Omental fat pad (tissue), 4 donors: ENCODE measurements around the gene DAZAP1. TPM values are rescaled to one million over a fixed set of nuclear protein-coding genes. Genes with fewer than 3 reads are reported as not detected.

ENCODE experiments used
- ATAC-seq: fragments of 150-250 bp; one replicate; pipeline ENCODE4 v1.9.1; 2016; ENCODE audit warnings: mild to moderate bottlenecking, moderate library complexity; ENCODE audit not compliant: low FRiP score
- DNase-seq: peaks from one replicate; pipeline ENCODE4 v3.0.0-alpha.2; 2019; ENCODE audit warnings: low spot score
- CTCF ChIP-seq, 3 donors: fragments of 450-650 bp; IDR thresholded peaks; one replicate each; pipeline ENCODE4 v1.5.1; 2016 to 2017; ENCODE audit warnings: antibody characterized with exemption in 3 of 3, mild to moderate bottlenecking in 3 of 3, moderate library complexity in 2 of 3
- total RNA-seq, 4 donors: library from RNA; depleted of rRNA; stranded (reverse); fragments of >200 nt; gene quantifications; one replicate each; pipeline ENCODE4 v1.1.0, GENCODE V29; 2016

Gene DAZAP1
- total RNA-seq, 4 donors from 2014 or later = 47.3 to 55.7 (median 51.1) TPM

DNA sequence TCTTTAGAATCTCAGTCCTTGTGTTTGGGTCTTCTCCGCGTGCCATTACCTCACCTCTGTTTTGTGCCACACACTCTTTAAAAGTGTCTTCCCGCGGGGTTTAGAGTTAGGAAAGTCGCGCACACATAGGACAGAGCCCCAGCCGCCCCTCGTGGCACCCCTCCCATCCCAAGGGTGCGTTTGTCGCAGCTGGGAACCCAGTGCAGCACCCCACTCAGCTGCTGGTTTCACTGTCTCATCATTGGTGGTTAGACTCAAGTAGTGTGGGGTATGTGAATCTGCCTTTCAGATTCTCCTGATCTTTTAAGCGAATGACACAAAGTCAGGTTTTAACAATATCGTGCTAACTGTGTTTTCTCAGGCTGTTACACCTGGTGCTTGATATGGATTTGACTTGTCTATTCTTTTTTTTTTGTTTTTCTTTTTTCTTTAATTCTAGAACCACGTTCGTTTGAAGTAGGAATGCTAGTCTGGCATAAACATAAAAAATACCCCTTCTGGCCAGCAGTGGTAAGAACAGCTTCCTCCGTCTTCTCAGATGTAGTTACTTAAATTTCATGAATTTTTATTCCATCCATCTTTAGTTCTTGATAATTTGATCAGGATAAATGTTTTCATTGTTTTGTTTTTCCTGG lies 43.2 kb upstream of the DAZAP1 start:
- ATAC-seq (no peak), DNase-seq (no peak)
- TF ChIP-seq CTCF (IDR thresholded peaks at IDR 0.05) = no peak

DNA sequence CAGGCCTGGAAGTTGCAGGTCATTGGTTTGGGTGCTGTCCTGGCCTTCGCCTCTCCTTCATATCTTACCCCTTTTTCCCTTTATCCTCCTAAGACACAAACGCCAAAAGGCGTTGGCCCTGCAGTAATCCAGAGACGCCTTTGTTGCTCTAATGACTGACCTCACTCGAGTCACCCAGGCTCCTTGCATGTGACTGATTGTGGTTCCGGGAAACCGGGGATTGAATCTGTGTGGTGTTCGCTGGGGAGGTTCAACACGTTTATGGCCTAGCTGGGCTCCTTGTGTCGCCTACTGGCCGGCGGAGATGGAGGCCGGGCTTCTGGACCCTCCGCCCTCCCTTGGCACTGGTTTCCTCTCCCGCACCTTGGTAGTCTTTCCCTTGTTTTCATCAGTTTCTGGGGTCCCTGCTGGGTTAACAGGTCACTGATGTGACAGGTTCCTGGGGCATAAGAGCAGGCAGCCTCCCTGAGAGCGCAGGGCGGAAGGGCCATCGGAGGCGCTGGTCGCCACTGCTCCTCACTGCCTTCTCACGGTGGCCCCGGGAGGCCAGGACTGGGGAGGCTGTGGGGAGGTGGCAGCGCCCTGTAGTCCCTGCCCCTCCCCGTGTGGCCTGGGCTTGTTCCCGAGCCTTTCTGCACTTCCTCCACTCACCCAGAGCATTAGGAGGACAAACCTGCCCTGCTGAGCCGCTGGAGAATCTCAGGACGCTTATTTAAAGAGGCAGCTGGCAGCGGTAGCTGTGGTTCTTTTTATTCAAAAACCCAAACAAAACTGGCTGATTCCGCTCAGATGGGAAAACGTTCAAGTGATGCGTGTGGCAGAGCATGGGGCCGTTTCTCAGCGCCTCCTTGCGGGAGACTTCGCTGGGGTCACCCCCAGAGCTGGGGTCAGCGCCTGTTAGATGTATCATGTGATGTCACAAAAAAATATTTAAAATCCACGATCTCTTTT lies 41.8 kb upstream of the DAZAP1 start:
- DNase-seq (no peak), ATAC-seq (no peak)
- no peak for TF ChIP-seq CTCF (IDR thresholded peaks at IDR 0.05)

GRCh38 chr19:1366296-1366695 lies 41.1 kb upstream of the DAZAP1 start:
- no peak for TF ChIP-seq CTCF (IDR thresholded peaks at IDR 0.05)
- DNase-seq = no peak
- no peak for ATAC-seq

GRCh38 chr19:1366899-1367870 lies 40.2 kb upstream of the DAZAP1 start:
- TF ChIP-seq CTCF (IDR thresholded peaks at IDR 0.05) = no peak
- DNase-seq = no peak
- no peak for ATAC-seq

DNA sequence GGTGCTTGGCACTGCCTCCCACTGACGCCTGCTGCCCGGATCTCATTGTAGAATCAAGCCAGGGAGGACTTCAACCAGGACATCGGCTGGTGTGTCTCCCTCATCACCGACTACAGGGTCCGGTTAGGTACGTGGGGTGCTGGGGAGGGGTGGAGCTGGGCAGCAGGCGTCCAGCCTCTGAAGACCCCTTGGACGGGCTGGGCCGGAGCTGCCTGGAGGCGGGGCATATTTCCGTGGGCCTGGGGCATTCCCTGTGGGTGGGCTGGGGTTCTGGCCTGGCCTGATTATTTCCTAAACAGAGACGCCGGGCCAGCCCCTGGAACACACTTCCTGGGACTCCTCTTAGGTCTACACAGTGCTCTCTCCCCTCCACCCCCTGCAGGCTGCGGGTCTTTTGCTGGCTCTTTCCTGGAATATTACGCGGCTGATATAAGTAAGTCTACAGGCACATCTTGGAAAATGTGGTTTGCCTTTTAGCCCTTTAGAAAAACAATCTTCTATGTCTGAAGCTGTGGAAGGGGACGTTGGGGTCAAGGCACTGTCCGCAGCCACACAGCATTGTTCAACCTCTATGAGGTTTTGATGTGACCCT lies 38.1 kb upstream of the DAZAP1 start:
- no peak for ATAC-seq
- no peak for TF ChIP-seq CTCF (IDR thresholded peaks at IDR 0.05)
- no peak for DNase-seq

GRCh38 chr19:1370579-1371361 lies 36.6 kb upstream of the DAZAP1 start:
- ATAC-seq (no peak), DNase-seq (no peak)
- no peak for TF ChIP-seq CTCF (IDR thresholded peaks at IDR 0.05)
